Fibroblast of skin of scalp (primary cell): ENCODE results near the gene SLC30A3. TPM values are rescaled to one million over a fixed set of nuclear protein-coding genes. Genes with fewer than 3 reads are reported as not detected.
"Not testable (repeated sequence)": the region's sequence is repeated elsewhere in the genome, so short reads cannot be mapped to it uniquely, and the experiment has no call there.

Experiments used
- DNase-seq: peaks from one replicate; pipeline ENCODE4 v3.0.0-alpha.2; 2013
- polyA plus RNA-seq, 2 experiments: library from polyadenylated mRNA; unstranded; fragments of 120-200 nt; gene quantifications; one replicate each; pipeline ENCODE4 v1.2.1, GENCODE V29; 2013; ENCODE audit not compliant: insufficient read length in 2 of 2

The SLC30A3 gene, protein sequence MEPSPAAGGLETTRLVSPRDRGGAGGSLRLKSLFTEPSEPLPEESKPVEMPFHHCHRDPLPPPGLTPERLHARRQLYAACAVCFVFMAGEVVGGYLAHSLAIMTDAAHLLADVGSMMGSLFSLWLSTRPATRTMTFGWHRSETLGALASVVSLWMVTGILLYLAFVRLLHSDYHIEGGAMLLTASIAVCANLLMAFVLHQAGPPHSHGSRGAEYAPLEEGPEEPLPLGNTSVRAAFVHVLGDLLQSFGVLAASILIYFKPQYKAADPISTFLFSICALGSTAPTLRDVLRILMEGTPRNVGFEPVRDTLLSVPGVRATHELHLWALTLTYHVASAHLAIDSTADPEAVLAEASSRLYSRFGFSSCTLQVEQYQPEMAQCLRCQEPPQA
- 0.81 TPM for polyA plus RNA-seq (2013, experiment 1 of 2; ENCODE audit: insufficient read length)
- polyA plus RNA-seq (2013, experiment 2 of 2; ENCODE audit: insufficient read length): 1.4 TPM

DNA sequence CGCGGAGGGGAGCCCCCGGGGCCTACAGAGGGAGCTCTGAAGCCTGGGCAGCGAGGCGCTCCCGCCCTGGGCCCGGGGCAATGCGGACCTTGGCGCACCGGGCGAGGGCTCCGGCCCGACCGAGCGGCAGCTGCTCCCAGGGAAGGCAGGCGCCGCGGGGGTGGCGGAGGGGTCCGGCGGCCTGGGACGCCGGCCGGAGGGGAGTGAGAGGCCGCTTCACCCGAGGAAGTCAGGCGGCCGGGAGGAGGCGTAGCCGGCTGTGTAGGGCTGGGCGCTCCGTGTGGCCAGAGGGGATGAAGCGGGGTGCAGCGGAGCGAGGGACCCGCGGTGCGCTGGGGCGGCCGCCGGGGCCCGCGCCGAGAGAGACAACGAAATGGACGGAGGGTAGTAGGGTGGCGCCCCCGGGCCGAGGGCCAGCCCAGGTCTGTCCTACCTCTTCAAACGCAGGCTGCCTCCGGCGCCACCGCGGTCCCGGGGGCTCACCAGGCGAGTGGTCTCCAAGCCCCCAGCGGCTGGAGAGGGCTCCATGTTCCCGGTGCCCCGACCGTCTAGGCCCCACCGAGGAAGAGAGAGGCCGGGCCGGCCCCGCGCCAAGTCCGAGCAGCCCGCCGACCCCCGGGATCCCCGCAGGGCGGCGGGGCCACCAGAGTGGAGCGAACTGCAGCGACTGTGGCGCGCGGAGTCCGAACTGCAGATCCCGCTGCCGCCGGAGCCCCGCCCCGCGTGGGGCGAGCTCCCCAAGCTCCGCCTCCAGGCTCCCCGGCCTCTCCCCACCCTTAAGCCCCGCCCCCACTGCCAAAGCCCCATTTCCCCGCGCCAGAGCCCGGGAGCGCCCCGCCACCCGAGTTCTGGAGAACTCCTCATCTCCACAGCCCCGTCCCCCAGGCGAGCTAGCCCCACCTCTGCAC is at the start of gene SLC30A3:
Gene SLC30A3, minus strand, starts transcription at position 669 of the 908 bp plus-strand sequence. Its CDS starts 141 bp downstream, at position 528.
- DNase-seq: peak; percentile 22

GRCh38 chr2:27312152-27312551 is 49.3 kb upstream of the SLC30A3 start:
- no peak for DNase-seq

GRCh38 chr2:27309651-27310050 is 46.8 kb upstream of the SLC30A3 start:
- no peak for DNase-seq

DNA sequence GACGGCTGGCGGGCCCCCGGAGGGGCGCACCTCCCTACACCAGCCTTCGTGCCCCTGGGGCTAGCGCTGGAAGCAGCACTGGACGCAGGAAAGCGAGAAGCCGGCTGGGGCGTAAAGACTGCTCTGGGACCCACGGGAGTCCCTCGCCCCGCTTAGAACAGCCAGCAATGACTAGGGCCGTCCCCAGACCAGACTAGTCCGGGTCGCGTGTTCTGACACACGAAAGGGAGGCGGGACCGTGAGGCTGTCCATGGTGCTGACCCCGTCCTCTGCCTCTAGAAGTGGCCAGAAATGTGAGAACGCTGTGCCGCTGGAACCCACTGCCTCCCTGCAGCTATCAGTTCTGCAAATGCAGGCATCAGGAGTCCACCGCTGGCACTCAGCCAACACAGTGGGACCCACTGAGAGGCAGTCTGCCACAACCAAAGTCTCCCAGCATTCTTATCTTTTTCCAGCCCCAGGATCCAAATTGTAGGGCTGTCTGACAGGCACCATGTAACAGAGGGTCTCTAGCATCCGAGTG is 45.6 kb upstream of the SLC30A3 start, which contains the start of gene UCN:
Gene UCN, minus strand, starts transcription at position 87 of the 523 bp plus-strand sequence. CDS start 550 bp downstream, outside the sequence.
- DNase-seq: peak; percentile 39

- DNase-seq: peak; percentile 6
Measured at GRCh38 chr2:27307545-27308358, 44.9 kb upstream of the SLC30A3 start.

DNA sequence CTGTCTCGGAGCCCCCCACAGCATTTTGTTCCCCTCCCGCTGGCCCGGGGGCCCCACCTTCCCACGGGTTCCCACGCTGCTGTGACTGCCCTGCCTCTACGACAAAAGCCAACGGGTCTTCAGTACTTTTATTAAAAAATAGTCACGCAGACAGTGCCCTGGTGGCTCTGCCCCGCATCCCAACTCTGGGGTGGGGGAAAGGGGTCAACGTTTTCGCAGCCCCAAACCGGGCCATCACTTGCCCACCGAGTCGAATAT is 44.4 kb upstream of the SLC30A3 start:
- no peak for DNase-seq

DNA sequence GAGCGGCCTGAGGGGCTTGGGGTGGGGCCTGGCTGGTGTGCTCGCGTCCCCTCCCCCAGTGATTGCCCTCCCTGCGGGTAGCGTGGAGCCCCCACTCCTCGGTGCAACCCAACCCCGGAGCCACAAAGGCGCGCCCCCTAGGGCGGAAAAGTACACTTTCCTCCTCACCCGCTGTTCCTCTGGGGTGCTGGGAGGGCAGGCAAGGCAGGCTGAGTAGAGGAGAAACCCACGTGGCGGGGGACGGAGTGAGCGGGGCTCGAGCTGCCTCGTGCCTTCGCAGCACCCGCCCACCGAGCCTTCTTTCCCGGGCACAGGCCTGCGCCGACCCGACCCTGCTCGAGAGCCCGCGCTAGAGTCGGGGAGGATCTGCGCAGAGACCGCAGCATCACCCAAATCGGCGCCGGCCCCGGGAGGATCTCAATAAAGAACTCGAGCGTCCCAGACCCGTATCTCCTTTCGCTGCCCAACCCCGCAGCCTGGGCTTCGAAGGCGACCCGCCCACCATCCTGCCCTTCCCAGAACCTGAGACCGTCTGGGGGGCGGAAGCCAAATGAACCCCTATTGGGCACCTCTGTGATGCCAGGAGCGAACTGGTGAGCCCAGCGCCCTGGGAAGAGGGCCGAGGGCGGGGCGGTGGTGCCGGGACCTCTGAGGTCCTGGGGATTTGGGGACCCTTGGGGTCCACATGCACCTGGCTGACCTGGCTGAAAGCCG is 43.9 kb upstream of the SLC30A3 start:
- DNase-seq: peak; percentile 8

- DNase-seq: no peak
Measured at GRCh38 chr2:27306136-27306535, 43.3 kb upstream of the SLC30A3 start.

- no peak for DNase-seq
Measured at GRCh38 chr2:27305516-27305915, 42.7 kb upstream of the SLC30A3 start.

- no peak for DNase-seq
Measured at GRCh38 chr2:27304488-27305240, 41.8 kb upstream of the SLC30A3 start.

- peak; percentile 75 for DNase-seq
Measured at GRCh38 chr2:27303093-27304025, 40.5 kb upstream of the SLC30A3 start.

GRCh38 chr2:27300606-27301005 is 37.8 kb upstream of the SLC30A3 start:
- DNase-seq: not testable (repeated sequence)

DNA sequence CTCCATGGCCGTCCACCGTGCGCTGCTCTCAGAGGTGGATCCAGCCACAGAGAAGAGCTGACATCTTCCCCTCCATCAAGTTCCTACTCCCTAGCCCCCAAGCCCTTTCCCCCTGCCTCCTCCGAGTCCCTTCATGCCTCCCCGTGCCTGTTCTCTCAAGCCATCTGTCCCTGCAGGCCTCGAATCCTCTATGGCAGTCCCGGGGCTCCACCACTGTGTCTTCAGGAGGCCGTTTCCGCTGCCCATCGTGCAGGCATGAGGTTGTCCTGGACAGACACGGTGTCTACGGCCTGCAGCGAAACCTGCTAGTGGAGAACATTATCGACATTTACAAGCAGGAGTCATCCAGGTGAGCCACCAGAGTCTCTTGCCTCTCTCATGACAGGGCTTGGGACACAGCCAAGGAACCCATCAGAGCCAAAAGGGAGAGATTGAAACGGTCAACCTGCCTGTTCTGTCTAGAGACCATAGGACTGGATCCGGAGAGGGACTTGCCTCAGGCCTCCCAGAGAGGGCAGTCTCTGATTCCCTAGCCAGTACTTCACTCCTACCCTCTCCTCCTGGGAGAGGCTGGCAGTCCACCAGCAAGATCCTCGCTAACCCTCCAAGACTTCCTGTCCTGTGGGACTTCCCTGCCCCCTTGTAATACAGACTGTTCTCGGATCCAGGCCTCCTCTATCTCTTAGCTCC is 35.7 kb upstream of the SLC30A3 start:
- peak; percentile 6 for DNase-seq

DNA sequence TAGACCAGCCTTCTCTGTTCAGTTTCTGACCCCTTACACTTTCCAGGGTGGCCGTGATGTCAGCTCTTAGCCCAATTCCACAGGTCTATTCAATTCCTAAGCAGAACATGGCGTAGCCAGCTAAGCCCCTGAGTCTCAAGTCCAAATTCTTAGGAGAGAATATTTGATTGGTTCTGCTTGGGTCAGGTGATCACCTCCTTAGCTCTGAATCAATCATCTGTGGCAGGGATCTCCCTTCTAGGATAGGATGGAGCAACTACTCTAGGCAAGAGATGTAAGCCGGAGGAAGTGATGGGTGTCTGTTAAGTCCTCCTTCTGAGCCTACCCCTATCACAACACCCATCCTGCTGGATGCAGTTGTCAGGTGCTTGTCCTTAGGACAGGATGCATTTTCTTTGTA is 34.3 kb upstream of the SLC30A3 start:
- no peak for DNase-seq

- no peak for DNase-seq
Measured at GRCh38 chr2:27296481-27296880, 33.6 kb upstream of the SLC30A3 start.

- no peak for DNase-seq
Measured at GRCh38 chr2:27294928-27295327, 32.1 kb upstream of the SLC30A3 start.

DNA sequence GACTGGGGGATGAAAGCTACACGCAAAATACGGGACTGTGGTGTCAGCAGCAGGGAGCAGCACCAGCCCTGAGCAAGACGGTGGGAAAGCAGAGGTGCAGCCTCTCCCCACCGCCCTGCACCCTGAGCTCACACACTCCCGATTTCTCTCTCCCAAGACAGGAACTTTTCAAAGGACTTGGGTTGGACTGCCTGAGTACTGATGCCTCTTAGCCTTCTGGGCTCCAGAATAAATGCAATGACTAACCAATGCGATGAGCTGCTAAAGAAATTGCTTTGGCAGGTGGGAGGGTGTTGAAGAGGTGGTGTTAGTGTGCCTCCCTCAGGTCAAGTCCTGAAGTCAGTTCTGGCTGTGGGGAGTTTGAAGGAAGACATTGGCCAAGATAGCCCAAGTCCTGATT is 29.0 kb upstream of the SLC30A3 start:
- DNase-seq: no peak

GRCh38 chr2:27290549-27290948 is 27.7 kb upstream of the SLC30A3 start:
- no peak for DNase-seq

GRCh38 chr2:27288610-27289009 is 25.8 kb upstream of the SLC30A3 start:
- DNase-seq: no peak
